ENCODE results near the gene RAB4A.

DNA sequence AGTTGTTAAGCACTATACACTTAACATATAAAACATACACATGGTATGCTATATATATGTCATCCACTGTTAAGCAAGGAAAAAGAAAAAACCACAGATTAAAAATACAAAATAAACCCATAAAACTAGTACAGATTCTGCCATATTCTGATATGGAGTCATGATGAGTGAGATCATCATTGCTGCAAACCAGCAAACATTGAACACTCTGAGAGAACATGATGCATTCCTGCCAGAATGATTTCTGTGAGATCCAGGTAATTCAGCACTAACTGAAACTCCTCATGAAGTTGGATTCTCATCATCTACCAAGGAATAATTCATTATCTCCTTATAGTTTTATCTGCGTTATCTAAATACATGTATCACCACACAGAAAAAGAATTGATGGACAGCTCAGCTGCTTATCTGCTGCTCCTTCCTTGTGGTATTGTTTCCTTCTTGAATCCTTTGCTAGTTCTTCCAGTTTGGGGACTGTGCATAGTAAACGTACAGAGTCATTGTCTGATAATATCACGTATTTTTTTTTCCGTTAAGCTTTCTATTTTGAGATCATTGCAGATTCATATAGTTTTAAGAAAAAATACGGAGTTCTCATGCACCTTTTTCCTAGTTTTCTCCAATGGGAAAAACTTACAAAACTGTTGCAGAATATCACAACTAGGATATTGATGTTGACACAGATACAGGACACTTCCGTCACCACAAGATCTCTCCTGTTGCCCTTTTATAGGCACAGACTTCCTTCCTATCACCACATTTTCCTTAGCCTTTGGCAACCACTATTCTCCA is 9.3 kb downstream of the RAB4A start:
- TF ChIP-seq, protein P1, sequence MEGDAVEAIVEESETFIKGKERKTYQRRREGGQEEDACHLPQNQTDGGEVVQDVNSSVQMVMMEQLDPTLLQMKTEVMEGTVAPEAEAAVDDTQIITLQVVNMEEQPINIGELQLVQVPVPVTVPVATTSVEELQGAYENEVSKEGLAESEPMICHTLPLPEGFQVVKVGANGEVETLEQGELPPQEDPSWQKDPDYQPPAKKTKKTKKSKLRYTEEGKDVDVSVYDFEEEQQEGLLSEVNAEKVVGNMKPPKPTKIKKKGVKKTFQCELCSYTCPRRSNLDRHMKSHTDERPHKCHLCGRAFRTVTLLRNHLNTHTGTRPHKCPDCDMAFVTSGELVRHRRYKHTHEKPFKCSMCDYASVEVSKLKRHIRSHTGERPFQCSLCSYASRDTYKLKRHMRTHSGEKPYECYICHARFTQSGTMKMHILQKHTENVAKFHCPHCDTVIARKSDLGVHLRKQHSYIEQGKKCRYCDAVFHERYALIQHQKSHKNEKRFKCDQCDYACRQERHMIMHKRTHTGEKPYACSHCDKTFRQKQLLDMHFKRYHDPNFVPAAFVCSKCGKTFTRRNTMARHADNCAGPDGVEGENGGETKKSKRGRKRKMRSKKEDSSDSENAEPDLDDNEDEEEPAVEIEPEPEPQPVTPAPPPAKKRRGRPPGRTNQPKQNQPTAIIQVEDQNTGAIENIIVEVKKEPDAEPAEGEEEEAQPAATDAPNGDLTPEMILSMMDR (conservative IDR thresholded peaks at IDR 0.05; ENCODE audit: low read depth, low read length) = no peak
- TF ChIP-seq SMC3 (IDR thresholded peaks at IDR 0.05; ENCODE audit: low read depth, low read length) (no peak), MAFK (IDR thresholded peaks at IDR 0.05; ENCODE audit: low read depth, low read length) (no peak), NFE2L2 (IDR thresholded peaks at IDR 0.05; ENCODE audit: low read depth, low read length) (no peak), POLR2A (IDR thresholded peaks at IDR 0.05; ENCODE audit: low read depth, low read length) (no peak), RAD21 (IDR thresholded peaks at IDR 0.05; ENCODE audit: low read length) (no peak), FOS (IDR thresholded peaks at IDR 0.05; ENCODE audit: low read depth, low read length) (no peak), BHLHE40 (IDR thresholded peaks at IDR 0.05; ENCODE audit: low read depth, low read length) (no peak)

All from IMR-90 (cell line).